H1 (cell line): ENCODE data around the gene TMEM272. TPM values are rescaled to one million over a fixed set of nuclear protein-coding genes. Genes with fewer than 3 reads are reported as not detected.

ENCODE experiments used
- CTCF ChIA-PET: fragments of 300-600 bp; sonication (Branson Sonifier 250); formaldehyde crosslinking; loops from one replicate; lab custom pipeline; 2021; ENCODE audit not compliant: partially characterized antibody; lab: Charles Lee
- POLR2A ChIA-PET: fragments of 300-600 bp; sonication (Branson Sonifier 250); formaldehyde crosslinking; loops from one replicate; lab custom pipeline; 2021; ENCODE audit warnings: inconsistent platforms; ENCODE audit not compliant: partially characterized antibody; lab: Charles Lee
- DNase-seq, 2 experiments: peaks; one replicate each; pipeline versions ENCODE4 v3.0.0 to v3.0.0-alpha.2; 2010 to 2022; ENCODE audit warnings: low spot score in 2 of 2, low read depth in 1 of 2, mixed read lengths in 1 of 2
- FAIRE-seq: peaks from 2 replicates; lab custom pipeline; 2011; peaks lifted over from hg19 to GRCh38; lab: Jason Lieb, UNC
- H2AFZ ChIP-seq: 2 replicates; pipeline ENCODE4 v1.8.1; 2012; ENCODE audit warnings: low read length, inconsistent platforms
- H2AK5ac ChIP-seq: 2 replicates; pipeline ENCODE4 v1.6.1; 2013; ENCODE audit warnings: low read depth, low read length
- H2BK120ac ChIP-seq: replicated peaks from 2 replicates; pipeline ENCODE3; 2013; ENCODE audit warnings: low read depth, low read length, inconsistent platforms
- H2BK12ac ChIP-seq: 2 replicates; pipeline ENCODE4 v1.6.1; 2013; ENCODE audit warnings: low read depth, low read length
- H2BK15ac ChIP-seq: 2 replicates; pipeline ENCODE4 v1.6.1; 2013; ENCODE audit warnings: low read length
- H2BK20ac ChIP-seq: 2 replicates; pipeline ENCODE4 v1.6.1; 2013; ENCODE audit warnings: low read length
- H2BK5ac ChIP-seq: 2 replicates; pipeline ENCODE4 v1.6.1; 2013; ENCODE audit warnings: low read depth, low read length
- H3K14ac ChIP-seq: 2 replicates; pipeline ENCODE4 v1.6.1; 2013; ENCODE audit warnings: inconsistent platforms; ENCODE audit not compliant: insufficient read length
- H3K18ac ChIP-seq: 2 replicates; pipeline ENCODE4 v1.6.1; 2013; ENCODE audit warnings: low read length; ENCODE audit errors: extremely low read depth
- H3K23ac ChIP-seq: 2 replicates; pipeline ENCODE4 v1.6.1; 2013; ENCODE audit warnings: inconsistent platforms; ENCODE audit not compliant: insufficient read length
- H3K23me2 ChIP-seq: 2 replicates; pipeline ENCODE4 v1.6.1; 2013; ENCODE audit warnings: low read depth, low read length
- H3K27ac ChIP-seq: 2 replicates; pipeline ENCODE4 v1.6.1; 2011; ENCODE audit warnings: low read depth, low read length, inconsistent platforms
- H3K27me3 ChIP-seq, 4 experiments: replicated peaks in 1 of 4; 1 replicate in 1 of 4; 2 replicates in 3 of 4; pipeline versions ENCODE4 v1.6.1 to v1.8.1; 2011 to 2013; ENCODE audit warnings: low read length in 3 of 4, mild to moderate bottlenecking in 3 of 4, inconsistent platforms in 2 of 4, mixed read lengths in 2 of 4, moderate library complexity in 1 of 4; ENCODE audit not compliant: control insufficient read depth in 3 of 4, insufficient read depth in 3 of 4; ENCODE audit errors: extremely low read depth in 1 of 4
- H3K36me3 ChIP-seq, 4 experiments: 2 replicates each; pipeline versions ENCODE4 v1.6.1 to v1.8.1; 2011 to 2013; ENCODE audit warnings: mild to moderate bottlenecking in 4 of 4, low read length in 3 of 4, moderate library complexity in 2 of 4, control low read depth in 1 of 4, inconsistent platforms in 1 of 4; ENCODE audit not compliant: insufficient read depth in 4 of 4, control insufficient read depth in 2 of 4
- H3K4ac ChIP-seq: replicated peaks from 2 replicates; pipeline ENCODE3; 2013; ENCODE audit warnings: low read length, low read depth, mixed read lengths, inconsistent platforms; ENCODE audit not compliant: insufficient read length
- H3K4me1 ChIP-seq, 4 experiments: replicated peaks in 1 of 4; 1 replicate in 1 of 4; 2 replicates in 3 of 4; pipeline versions ENCODE4 v1.6.1 to v1.8.1; 2011 to 2013; ENCODE audit warnings: low read length in 3 of 4, inconsistent platforms in 2 of 4, mixed read lengths in 1 of 4; ENCODE audit not compliant: insufficient read depth in 4 of 4, control insufficient read depth in 3 of 4
- H3K4me2 ChIP-seq, 2 experiments: 2 replicates each; pipeline versions ENCODE4 v1.6.1 to v1.8.1; 2011 to 2013; ENCODE audit warnings: low read depth in 2 of 2, low read length in 2 of 2, control low read depth in 1 of 2, inconsistent platforms in 1 of 2, mild to moderate bottlenecking in 1 of 2; ENCODE audit not compliant: insufficient read depth in 1 of 2
- H3K4me3 ChIP-seq, 4 experiments: fragments of 200-600, 300-600 bp in 1 of 4; sonication (generic), shearing (Covaris generic), sonication (Bioruptor Twin) in 1 of 4; 2 replicates each; pipeline versions ENCODE4 v1.5.1 to v1.8.1; 2011 to 2016; ENCODE audit warnings: low read length in 4 of 4, low read depth in 3 of 4, control low read depth in 2 of 4, inconsistent platforms in 2 of 4, mild to moderate bottlenecking in 2 of 4, mixed read lengths in 1 of 4, moderate library complexity in 1 of 4; ENCODE audit not compliant: insufficient read depth in 2 of 4; ENCODE audit errors: extremely low read depth in 1 of 4
- H3K56ac ChIP-seq: replicated peaks from 2 replicates; pipeline ENCODE3; 2013; ENCODE audit warnings: low read depth, mild to moderate bottlenecking, mixed read lengths, low read length, inconsistent platforms; ENCODE audit not compliant: insufficient read length
- H3K79me1 ChIP-seq: 2 replicates; pipeline ENCODE4 v1.6.1; 2013; ENCODE audit warnings: low read depth, low read length, control low read depth
- H3K79me2 ChIP-seq, 2 experiments: 2 replicates each; pipeline versions ENCODE4 v1.6.1 to v1.8.1; 2012 to 2013; ENCODE audit warnings: low read length in 2 of 2, mild to moderate bottlenecking in 2 of 2, inconsistent platforms in 1 of 2; ENCODE audit not compliant: insufficient read depth in 2 of 2, control insufficient read depth in 1 of 2
- H3K9ac ChIP-seq, 4 experiments: replicated peaks in 1 of 4; 1 replicate in 1 of 4; 2 replicates in 3 of 4; pipeline versions ENCODE4 v1.6.1 to v1.8.1; 2011 to 2013; ENCODE audit warnings: low read depth in 3 of 4, low read length in 3 of 4, control low read depth in 2 of 4, mild to moderate bottlenecking in 2 of 4, moderate library complexity in 2 of 4, inconsistent platforms in 1 of 4; ENCODE audit errors: extremely low read depth in 1 of 4
- H3K9me3 ChIP-seq, 2 experiments: 2 replicates each; pipeline versions ENCODE4 v1.6.1 to v1.8.1; 2012 to 2013; ENCODE audit warnings: mild to moderate bottlenecking in 2 of 2, moderate library complexity in 2 of 2, control low read depth in 1 of 2, inconsistent platforms in 1 of 2, low read depth in 1 of 2, low read length in 1 of 2, mixed read lengths in 1 of 2; ENCODE audit not compliant: insufficient read depth in 2 of 2
- H4K20me1 ChIP-seq, 2 experiments: replicated peaks in 1 of 2; 2 replicates each; pipeline versions ENCODE3 to v1.8.1; 2011 to 2013; ENCODE audit warnings: inconsistent platforms in 2 of 2, low read length in 2 of 2, mild to moderate bottlenecking in 1 of 2; ENCODE audit not compliant: insufficient read depth in 2 of 2, control insufficient read depth in 1 of 2
- H4K5ac ChIP-seq: 2 replicates; pipeline ENCODE4 v1.6.1; 2013; ENCODE audit warnings: low read length, low read depth, mixed read lengths, inconsistent platforms; ENCODE audit not compliant: insufficient read length
- H4K8ac ChIP-seq: 2 replicates; pipeline ENCODE4 v1.8.0; 2013; ENCODE audit warnings: mild to moderate bottlenecking, moderate library complexity, low read length, inconsistent platforms; ENCODE audit not compliant: insufficient read depth; ENCODE audit errors: extremely low read depth
- H4K91ac ChIP-seq: replicated peaks from 2 replicates; pipeline ENCODE3; 2013; ENCODE audit warnings: low read length, mixed read lengths, inconsistent platforms; ENCODE audit not compliant: insufficient read length
- BACH1 ChIP-seq: IDR thresholded peaks from 2 replicates; pipeline ENCODE4 v1.6.1; 2012; ENCODE audit warnings: low read length, improper control_type of control experiment
- POU5F1 ChIP-seq: IDR thresholded peaks from 2 replicates; pipeline ENCODE4 v1.6.1; 2011; ENCODE audit warnings: low read depth, mild to moderate bottlenecking, low read length, moderate library complexity
- WGBS, 2 experiments: shearing (Covaris generic) in 1 of 2; methylation state at CpG; one replicate each; pipeline versions ENCODE4 v1.1.6 to v1.1.7; 2013 to 2015; ENCODE audit warnings: low lambda C conversion rate in 2 of 2, mixed read lengths in 2 of 2, inconsistent platforms in 1 of 2, low coverage in 1 of 2, missing lambda C conversion rate in 1 of 2; ENCODE audit not compliant: insufficient replicate concordance in 2 of 2, insufficient coverage in 1 of 2, insufficient read length in 1 of 2; ENCODE audit errors: extremely low coverage in 1 of 2, missing lambda C conversion rate in 1 of 2; 5-methylcytosine and 5-hydroxymethylcytosine counted together
- polyA plus RNA-seq, 7 experiments: library from polyadenylated mRNA; depleted of rRNA in 3 of 7; stranded (reverse) in 5 of 7; unstranded in 2 of 7; fragments of >200 nt in 5 of 7; fragments of 200-250 nt in 2 of 7; gene quantifications; 1 replicate in 5 of 7; 2 replicates in 1 of 7; 4 replicates in 1 of 7; pipeline versions ENCODE4 v1.2.1 to v1.2.3, GENCODE V29; 2011 to 2013; ENCODE audit warnings: missing spikeins in 2 of 7, mixed read lengths in 2 of 7
- total RNA-seq: library from RNA; stranded (reverse); fragmentation: NEBNext Ultra II Directional; extraction: Animal tissue kit (Norgen Biotek cat#: 25700); gene quantifications from 2 replicates; pipeline ENCODE4 v1.2.1, GENCODE V29; 2021

TMEM272 gene
- total and polyA plus RNA-seq, 2 of the 8 experiments (the other 6 are each of a cell fraction or from before 2014, with no cell fraction given) = 0.05 TPM; not detected in 1

- H3K79me1 ChIP-seq = no peaks in the 10 kb centered on the region
- CTCF ChIA-PET = interaction anchor here (0.7 to 9.1 kb wide), 6 partner anchors 11 to 701 kb away, joined by 3 to 123 read pairs (median 3); no protein-coding TSS in a partner anchor
- POLR2A ChIA-PET = interaction anchor here (1.5 kb wide), 1 partner anchor 9 kb away, joined by 4 read pairs; no protein-coding TSS in a partner anchor
Observed at GRCh38 chr13:51793570-51794271, 51.3 kb downstream of the TMEM272 start.

More at GRCh38 chr13:51793570-51794271, 51.3 kb downstream of the TMEM272 start:
- Histone ChIP-seq H3K23ac (no peak overlapping the region), H2AK5ac (no peak overlapping the region), H4K91ac (no peak overlapping the region), H4K8ac (no peak overlapping the region), H3K4me1 (peaks cover 0 to 6% (median 3%) of the 10 kb centered on the region in 4 experiments; a peak in 5 of 7 replicates), H3K79me2 (no peaks in the 10 kb centered on the region), H3K4me2 (no peak overlapping the region), H3K4me3 (no peak overlapping the region), H3K27me3 (no peaks in the 10 kb centered on the region), H4K5ac (no peak overlapping the region), H2BK20ac (no peak overlapping the region), H3K23me2 (no peaks in the 10 kb centered on the region), H3K14ac (no peak overlapping the region), H3K9me3 (no peaks in the 10 kb centered on the region), H3K18ac (no peak overlapping the region), H3K56ac (no peak overlapping the region), H4K20me1 (no peaks in the 10 kb centered on the region), H3K9ac (no peak overlapping the region), H2BK120ac (no peak overlapping the region), H2BK12ac (no peak overlapping the region), H2BK5ac (no peak overlapping the region), H3K27ac (no peak overlapping the region), H3K4ac (no peak overlapping the region), H3K36me3 (no peaks in the 10 kb centered on the region), H2AFZ (no peak overlapping the region), H2BK15ac (no peak overlapping the region)
- WGBS, 2 experiments = 89% methylated on average over 6 of the region's 6 CpGs; no CpG with 5 or more reads in 1 of the 2 experiments
- no peak for FAIRE-seq
- TF ChIP-seq POU5F1 (no peak), BACH1 (peak; percentile 83)
- DNase-seq = no peak
